Suprapubic skin (tissue), 4 donors: ENCODE results near the gene KDM5B.

Experiments
- EP300 ChIP-seq: sonication (generic); formaldehyde crosslinking; IDR thresholded peaks from one replicate; pipeline ENCODE4 v1.6.1; 2017; ENCODE audit warnings: antibody characterized with exemption
- POLR2A ChIP-seq, 2 donors: fragments of 450-650 bp; IDR thresholded peaks; one replicate each; pipeline ENCODE4 v1.6.1; 2017; ENCODE audit warnings: antibody characterized with exemption in 2 of 2, mild to moderate bottlenecking in 2 of 2, moderate library complexity in 2 of 2
- POLR2AphosphoS5 ChIP-seq, 3 donors: sonication (generic); formaldehyde crosslinking; IDR thresholded peaks; one replicate each; pipeline ENCODE4 v1.6.1; 2017; ENCODE audit warnings: antibody characterized with exemption in 3 of 3
- TF ChIP-seq, protein P1 (sequence below), 2 donors: fragments of 200-600 bp in 1 of 2; fragments of 450-650 bp in 1 of 2; sonication (generic) in 1 of 2; IDR thresholded peaks; one replicate each; pipeline ENCODE4 v1.5.1; 2016 to 2019; ENCODE audit warnings: antibody characterized with exemption in 2 of 2, mild to moderate bottlenecking in 1 of 2, moderate library complexity in 1 of 2

DNA sequence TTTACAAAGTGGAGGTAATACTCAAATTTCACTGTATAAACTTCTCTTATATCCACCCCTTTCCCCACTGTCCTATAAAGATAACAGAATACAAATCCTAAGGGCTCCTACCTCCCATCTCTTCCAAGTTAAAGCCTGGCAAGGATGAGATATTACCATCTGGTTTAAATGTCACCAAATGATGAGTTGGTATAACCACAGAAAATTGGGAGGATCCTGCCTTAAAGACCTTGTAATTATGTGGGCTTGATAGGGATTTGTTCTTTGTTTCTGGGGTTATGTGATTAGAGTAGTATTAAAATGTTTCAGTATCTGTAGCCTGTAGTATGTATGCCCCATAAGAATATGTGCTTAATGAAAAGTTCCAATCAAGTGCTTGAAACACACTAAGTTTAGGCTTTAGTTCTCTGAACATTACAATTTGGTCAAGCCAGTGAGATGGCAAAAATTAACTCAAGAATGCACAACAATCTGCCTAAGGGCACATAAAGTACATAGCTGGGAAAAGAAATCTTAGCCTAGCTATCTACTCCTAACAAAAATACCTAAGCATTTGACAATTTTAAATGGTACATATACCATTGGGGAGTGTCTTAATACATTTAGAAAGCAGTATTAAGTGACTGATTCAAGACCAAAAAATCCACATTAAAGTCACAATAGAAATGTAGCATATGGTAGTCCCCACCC lies 14.0 kb downstream of the KDM5B start:
- TF ChIP-seq, protein P1, sequence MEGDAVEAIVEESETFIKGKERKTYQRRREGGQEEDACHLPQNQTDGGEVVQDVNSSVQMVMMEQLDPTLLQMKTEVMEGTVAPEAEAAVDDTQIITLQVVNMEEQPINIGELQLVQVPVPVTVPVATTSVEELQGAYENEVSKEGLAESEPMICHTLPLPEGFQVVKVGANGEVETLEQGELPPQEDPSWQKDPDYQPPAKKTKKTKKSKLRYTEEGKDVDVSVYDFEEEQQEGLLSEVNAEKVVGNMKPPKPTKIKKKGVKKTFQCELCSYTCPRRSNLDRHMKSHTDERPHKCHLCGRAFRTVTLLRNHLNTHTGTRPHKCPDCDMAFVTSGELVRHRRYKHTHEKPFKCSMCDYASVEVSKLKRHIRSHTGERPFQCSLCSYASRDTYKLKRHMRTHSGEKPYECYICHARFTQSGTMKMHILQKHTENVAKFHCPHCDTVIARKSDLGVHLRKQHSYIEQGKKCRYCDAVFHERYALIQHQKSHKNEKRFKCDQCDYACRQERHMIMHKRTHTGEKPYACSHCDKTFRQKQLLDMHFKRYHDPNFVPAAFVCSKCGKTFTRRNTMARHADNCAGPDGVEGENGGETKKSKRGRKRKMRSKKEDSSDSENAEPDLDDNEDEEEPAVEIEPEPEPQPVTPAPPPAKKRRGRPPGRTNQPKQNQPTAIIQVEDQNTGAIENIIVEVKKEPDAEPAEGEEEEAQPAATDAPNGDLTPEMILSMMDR (IDR thresholded peaks at IDR 0.05), result no peak
- no peak for TF ChIP-seq POLR2AphosphoS5 (IDR thresholded peaks at IDR 0.05)
- no peak for TF ChIP-seq POLR2A (IDR thresholded peaks at IDR 0.05)
- no peak for TF ChIP-seq EP300
